Lower leg skin (tissue), 4 donors: ENCODE measurements around the gene ARHGAP25. TPM values are rescaled to one million over a fixed set of nuclear protein-coding genes. Genes with fewer than 3 reads are reported as not detected.

ENCODE experiments used
- DNase-seq, 2 donors: peaks; one replicate each; pipeline ENCODE4 v3.0.0-alpha.2; 2019; ENCODE audit warnings: low spot score in 2 of 2
- H3K4me3 ChIP-seq: fragments of 200-600 bp; sonication (generic); 2 replicates; pipeline ENCODE4 v1.5.1; 2017; ENCODE audit warnings: mild to moderate bottlenecking, low read depth; ENCODE audit not compliant: poor library complexity, severe bottlenecking
- POLR2A ChIP-seq, 2 donors: fragments of 450-650 bp; IDR thresholded peaks; one replicate each; pipeline ENCODE4 v1.6.1; 2016 to 2017; ENCODE audit warnings: antibody characterized with exemption in 2 of 2, mild to moderate bottlenecking in 1 of 2, moderate library complexity in 1 of 2
- WGBS, 2 donors: methylation state at CpG; one replicate each; pipeline ENCODE4 v1.1.5; 2018; 5-methylcytosine and 5-hydroxymethylcytosine counted together
- intact Hi-C: fragments of 100-400 bp; cut with DNase I; formaldehyde crosslinking; loops from one replicate; pipeline ENCODE4 v1.15.0; 2023; ENCODE audit warnings: low total_unique reads
- total RNA-seq, 4 donors: library from RNA; depleted of rRNA; stranded (reverse); fragments of >200 nt; gene quantifications; one replicate each; pipeline ENCODE4 v1.1.0, GENCODE V29; 2016
- TF ChIP-seq, protein P1 (sequence below), 3 donors: fragments of 450-650 bp; IDR thresholded peaks; one replicate each; pipeline ENCODE4 v1.5.1; 2016; ENCODE audit warnings: antibody characterized with exemption in 3 of 3, mild to moderate bottlenecking in 3 of 3, moderate library complexity in 2 of 3

ARHGAP25 gene
- total RNA-seq, 4 donors from 2014 or later: 3.3 to 9.6 (median 4.9) TPM

DNA sequence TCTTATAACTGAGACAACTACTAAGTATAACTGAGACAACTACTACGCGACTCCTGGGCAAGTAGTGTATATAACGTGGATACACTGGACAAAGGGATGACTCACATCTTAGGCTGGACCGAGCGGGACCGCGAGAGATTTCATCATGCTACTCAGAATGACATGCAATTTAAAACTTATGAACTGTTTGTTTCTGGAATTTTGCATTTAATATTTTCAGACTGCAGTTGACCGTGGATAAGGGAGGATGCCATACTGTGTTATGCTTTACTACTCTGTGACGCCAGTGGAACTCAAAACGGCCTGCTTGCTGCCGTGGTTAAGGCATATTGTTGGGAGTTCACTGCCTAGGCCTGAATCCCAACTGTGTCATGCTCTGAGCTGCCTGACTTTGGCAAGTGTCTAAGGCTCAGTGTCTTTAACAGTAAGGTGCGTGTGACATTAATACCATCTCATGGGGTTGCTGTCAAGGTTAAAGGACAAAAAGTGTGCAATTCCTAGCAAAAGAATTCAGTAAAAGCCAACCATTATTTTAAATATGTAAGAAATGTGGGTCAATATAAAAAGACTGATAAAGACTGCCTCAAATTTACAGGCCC, 72.0 kb downstream of the ARHGAP25 start:
- H3K4me3 ChIP-seq: no peak overlapping the region
- TF ChIP-seq, protein P1, sequence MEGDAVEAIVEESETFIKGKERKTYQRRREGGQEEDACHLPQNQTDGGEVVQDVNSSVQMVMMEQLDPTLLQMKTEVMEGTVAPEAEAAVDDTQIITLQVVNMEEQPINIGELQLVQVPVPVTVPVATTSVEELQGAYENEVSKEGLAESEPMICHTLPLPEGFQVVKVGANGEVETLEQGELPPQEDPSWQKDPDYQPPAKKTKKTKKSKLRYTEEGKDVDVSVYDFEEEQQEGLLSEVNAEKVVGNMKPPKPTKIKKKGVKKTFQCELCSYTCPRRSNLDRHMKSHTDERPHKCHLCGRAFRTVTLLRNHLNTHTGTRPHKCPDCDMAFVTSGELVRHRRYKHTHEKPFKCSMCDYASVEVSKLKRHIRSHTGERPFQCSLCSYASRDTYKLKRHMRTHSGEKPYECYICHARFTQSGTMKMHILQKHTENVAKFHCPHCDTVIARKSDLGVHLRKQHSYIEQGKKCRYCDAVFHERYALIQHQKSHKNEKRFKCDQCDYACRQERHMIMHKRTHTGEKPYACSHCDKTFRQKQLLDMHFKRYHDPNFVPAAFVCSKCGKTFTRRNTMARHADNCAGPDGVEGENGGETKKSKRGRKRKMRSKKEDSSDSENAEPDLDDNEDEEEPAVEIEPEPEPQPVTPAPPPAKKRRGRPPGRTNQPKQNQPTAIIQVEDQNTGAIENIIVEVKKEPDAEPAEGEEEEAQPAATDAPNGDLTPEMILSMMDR (IDR thresholded peaks at IDR 0.05): no peak
- TF ChIP-seq POLR2A (IDR thresholded peaks at IDR 0.05): no peak
- 42 to 53% methylated on average over 12 of the region's 12 CpGs for WGBS, 2 donors
- intact Hi-C loops: no loop called here
- no peak for DNase-seq

DNA sequence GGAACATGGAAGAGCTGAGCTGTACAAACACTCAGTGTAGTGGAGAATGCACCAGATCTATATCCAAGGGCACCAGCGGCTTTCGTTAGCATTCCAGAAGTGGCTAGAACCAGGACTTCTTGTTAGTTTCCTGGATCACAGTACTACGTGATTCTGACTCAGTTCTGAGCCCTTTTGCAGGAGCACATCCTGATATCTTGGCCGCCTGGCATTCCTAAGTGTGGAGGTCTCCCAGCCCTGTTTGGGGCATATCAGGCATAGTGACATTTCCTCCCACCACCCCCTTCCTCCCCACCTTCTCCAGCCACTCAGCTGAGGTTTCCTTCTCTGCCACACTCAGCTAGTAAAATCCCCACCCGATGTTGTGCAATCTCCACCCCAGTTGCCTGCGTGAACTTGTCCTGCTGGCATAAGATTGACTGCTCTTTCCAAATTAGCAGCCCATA, 73.2 kb downstream of the ARHGAP25 start:
- no peak overlapping the region for H3K4me3 ChIP-seq
- 34 to 44% methylated on average over 6 of the region's 6 CpGs for WGBS, 2 donors
- TF ChIP-seq, protein P1 (IDR thresholded peaks at IDR 0.05): no peak
- TF ChIP-seq POLR2A (IDR thresholded peaks at IDR 0.05): no peak
- DNase-seq: peak; percentile 77 to 91
- intact Hi-C loops: no loop called here

- H3K4me3 ChIP-seq: no peak overlapping the region
- intact Hi-C loops: no loop called here
- 45 to 54% methylated on average over 2 of the region's 2 CpGs for whole genome bisulfite sequencing, 2 donors
- TF ChIP-seq POLR2A (IDR thresholded peaks at IDR 0.05): no peak
- TF ChIP-seq, protein P1 (IDR thresholded peaks at IDR 0.05): no peak
- DNase-seq: peak in 1 of 2 donors; percentile 62
Measured at GRCh38 chr2:68809324-68810240, 75.0 kb downstream of the ARHGAP25 start.

- H3K4me3 ChIP-seq: no peak overlapping the region
- intact Hi-C loops: no loop called here
- DNase-seq: peak in 1 of 2 donors; percentile 91
- WGBS, 2 donors: 12 to 25% methylated on average over 2 of the region's 2 CpGs
- TF ChIP-seq POLR2A (IDR thresholded peaks at IDR 0.05): no peak
- TF ChIP-seq, protein P1 (IDR thresholded peaks at IDR 0.05): no peak
Measured at GRCh38 chr2:68811364-68811763, 76.8 kb downstream of the ARHGAP25 start.

DNA sequence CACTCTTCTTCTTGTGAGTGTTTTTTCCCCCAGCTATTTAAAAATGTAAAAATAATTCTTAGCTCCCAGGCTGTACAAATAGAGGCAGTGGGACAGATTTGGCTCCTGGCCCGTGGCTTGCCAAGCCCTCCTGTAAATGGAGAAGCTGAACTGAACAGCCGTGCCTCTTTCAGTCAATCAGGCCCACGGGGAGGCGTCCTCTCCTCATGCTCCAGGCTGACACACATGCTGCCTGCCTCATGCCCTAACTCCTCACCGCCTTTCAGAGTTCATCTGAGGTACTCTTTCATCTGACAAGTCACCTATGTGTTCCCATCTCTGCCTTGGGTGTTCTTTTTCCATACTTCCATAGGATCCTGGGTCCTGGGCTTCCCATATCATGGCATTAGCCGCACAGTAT, 77.6 kb downstream of the ARHGAP25 start:
- DNase-seq: no peak
- 54 to 57% methylated on average over 6 of the region's 6 CpGs for WGBS, 2 donors
- intact Hi-C loops: no loop called here
- H3K4me3 ChIP-seq: no peak overlapping the region
- TF ChIP-seq, protein P1 (IDR thresholded peaks at IDR 0.05): no peak
- TF ChIP-seq POLR2A (IDR thresholded peaks at IDR 0.05): no peak
